GM19238 (cell line): ENCODE results near the gene SSBP3.

Experiments
- DNase-seq: peaks from one replicate; pipeline ENCODE4 v3.0.0; 2011; ENCODE audit warnings: low spot score; ENCODE audit not compliant: insufficient read length

Gene SSBP3

DNA sequence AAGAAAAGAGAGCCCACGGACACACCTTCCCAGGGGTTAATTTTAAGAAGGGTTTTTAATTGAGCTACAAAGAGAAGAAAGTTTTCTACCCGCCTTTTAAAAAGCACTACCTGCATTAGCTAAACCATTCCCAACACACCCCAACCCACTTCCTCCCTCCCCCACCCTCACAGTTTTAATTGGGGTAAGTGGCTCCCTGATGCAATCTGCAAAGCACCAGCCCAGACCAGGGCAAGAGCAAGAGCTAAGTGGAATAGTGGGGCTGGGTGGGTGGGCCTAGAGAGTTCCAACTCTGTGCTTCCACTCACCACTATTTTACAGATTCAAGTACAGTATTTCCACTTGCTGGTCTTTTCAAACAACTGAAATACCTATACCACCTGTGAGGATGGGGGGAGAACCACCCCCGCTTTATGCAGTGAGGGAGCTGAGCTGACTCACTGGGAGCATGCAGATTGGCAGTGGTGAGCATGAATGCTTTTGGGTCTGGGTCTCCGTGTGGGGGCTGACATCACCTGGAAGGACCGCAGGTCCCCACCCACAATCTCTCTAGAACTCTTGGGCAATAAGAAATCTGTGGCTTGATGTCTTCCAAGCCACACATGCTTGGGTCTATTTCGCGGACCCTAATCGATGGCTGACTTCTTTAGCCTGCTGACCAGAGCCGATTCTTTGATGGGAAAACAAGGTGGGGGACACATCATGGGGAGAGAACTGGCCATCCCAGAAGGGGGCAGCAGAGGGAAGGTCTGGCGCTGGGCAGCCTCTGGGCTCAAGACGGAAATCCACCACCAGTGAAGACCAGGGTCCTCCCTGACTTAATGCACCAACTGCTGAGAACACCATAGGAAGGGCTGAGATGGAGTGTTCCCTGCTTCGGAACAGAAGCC is 95.5 kb downstream of the SSBP3 start:
- DNase-seq = no peak

- no peak for DNase-seq
These were observed 96.4 kb downstream of the SSBP3 start for GRCh38 chr1:54309631-54310366.

DNA sequence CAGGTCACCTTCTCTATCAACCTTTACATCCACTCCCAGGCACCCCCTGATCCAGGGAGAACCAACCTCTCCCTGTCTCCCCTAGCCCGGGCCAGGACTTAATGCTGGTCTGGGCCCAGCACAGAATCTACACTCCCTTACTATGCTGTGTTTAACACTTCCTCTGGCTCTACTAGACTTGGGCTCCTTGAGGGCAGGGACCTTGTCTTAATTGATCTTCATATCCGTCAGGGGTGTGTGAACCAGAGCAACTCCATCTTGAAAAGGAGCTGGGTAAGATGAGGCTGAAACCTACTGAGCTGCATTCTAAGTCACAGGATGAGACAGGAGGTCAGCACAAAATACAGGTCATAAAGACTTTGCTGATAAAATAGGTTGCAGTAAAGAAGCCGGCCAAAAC is 98.9 kb downstream of the SSBP3 start:
- no peak for DNase-seq

GRCh38 chr1:54305906-54306514 is 100.2 kb downstream of the SSBP3 start:
- DNase-seq = no peak

DNA sequence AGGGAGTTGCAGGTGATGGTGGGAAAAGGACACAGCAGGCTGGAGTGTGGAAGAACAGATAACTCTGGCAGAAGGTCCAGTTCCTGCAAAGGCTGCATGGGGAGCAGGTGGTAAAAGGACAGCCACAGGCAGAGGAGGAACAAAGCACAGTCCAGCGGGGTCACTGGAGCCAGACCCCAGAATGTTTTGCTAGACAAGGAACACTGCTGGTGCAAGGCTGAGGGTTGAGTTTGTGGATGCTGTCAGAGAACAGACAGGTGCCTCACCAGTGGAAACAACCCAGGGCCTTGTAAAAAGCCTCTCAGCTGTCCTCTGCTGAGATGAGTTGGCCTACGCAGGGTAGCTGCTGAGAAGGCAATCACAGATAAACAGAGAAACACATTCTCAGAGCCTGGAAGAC is 101.7 kb downstream of the SSBP3 start:
- no peak for DNase-seq

DNA sequence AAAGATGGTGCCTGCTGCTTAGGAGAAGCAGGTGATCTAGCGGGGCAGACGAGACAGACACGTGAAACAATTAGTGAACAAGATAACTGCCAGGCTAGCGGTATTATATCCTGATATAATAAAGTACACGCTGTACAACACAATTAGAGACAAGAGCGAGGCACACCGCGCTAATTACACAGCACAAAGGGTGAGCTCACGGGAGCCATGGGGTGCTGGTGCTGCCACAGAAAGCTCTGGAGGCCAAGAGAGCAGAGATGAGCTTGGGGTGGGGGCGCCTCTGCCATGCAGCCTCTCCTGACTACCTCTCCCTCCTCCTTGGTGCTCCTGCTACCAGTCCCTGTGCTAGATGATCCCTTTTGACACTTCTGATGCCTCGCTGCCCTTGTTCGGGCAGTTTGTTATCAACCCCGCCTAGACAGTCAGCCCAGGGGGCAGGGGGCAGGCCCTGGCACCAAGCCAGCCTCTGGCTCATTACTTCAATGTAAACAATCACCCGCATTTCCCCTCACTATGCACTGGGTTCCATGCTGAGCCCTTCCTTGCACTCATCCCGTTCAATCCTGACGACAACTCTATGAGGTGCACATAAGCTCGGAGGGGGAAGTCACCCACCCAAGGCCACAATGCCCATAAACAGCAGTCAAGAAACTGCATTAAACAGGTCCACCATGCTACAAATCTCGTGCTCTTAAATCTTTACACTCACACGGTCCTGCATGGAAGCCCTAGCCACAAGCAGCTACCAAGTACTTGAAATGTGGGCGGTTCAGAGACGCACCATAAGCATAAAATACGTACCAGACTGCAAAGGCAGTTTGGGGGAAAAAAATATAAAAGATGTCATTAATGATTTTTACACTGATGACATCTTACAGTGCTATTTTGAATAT is 103.0 kb downstream of the SSBP3 start:
- DNase-seq = no peak

GRCh38 chr1:54302549-54302948 is 103.6 kb downstream of the SSBP3 start:
- no peak for DNase-seq

DNA sequence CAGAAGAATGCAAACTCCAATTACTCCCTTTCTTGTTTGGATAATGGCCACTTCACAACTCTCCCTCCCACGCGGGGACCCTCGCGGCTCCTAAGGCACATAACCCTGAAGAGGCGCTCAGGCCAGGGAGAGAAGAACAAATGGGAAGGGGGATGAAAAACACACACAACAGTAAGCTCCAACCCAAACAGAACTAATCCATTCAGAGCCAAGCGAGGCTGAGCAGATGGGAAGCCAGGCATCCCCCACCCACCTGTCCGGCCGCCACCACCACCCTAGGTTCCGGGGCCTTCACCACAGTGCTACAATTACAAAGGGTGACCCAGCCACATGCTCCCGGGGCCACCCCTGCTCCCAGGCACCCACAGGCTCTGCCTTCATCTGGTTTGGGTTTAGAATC is 104.7 kb downstream of the SSBP3 start:
- no peak for DNase-seq

DNA sequence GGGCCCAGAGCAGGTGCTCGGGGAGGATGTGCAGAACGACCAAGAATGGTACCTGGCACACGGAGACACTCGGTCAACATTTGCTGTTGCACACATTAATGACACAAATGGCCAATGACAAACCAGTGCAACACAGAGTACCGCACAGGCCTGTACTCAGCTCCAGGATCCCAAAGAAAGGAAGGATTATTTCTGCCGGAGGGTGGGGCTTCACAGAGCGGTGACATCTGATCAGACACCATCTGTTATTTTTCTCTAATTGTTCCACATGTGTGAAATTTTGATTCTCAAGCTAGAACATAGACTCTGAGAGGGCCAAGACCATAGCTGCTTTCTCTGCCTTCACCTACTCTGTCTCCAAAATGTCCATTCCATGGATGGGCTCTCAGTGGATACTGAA is 105.8 kb downstream of the SSBP3 start:
- no peak for DNase-seq

GRCh38 chr1:54299037-54299436 is 107.2 kb downstream of the SSBP3 start:
- no peak for DNase-seq

DNA sequence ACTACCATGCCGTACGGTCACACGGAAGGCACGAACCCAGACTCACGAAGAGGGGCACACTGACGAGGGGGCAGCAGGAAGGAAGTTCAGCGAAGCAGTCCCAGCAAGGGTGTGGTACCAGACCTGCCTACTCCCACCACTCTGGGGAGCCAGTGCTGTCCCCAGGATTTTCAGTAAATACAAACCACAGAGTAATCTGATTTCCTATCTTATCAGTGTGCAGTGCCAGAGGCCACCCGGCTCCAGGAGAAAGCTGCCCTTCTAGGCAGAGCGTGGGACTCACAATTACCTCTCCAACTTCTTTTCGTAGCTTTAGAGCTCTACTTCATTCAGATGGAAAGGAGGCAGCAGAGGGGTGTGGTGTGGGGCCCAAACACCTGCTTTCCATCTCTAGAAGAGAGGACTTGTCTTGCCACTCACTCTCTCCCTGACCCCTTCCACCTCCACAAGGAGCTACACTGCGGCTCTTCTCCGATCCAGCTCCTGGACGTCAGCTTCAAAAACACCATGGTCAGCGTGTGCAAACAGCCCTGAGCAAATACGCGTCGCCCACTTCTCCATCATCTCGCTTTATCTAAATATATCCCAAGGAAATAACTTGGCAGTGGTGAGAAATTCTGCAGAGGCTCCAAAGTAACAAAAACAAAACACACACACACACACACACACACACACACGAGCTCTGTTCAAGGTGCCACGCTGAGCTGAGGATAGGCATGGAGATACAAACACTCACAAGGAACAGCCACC is 107.7 kb downstream of the SSBP3 start:
- DNase-seq = no peak

GRCh38 chr1:54297596-54298283 is 108.5 kb downstream of the SSBP3 start:
- no peak for DNase-seq

DNA sequence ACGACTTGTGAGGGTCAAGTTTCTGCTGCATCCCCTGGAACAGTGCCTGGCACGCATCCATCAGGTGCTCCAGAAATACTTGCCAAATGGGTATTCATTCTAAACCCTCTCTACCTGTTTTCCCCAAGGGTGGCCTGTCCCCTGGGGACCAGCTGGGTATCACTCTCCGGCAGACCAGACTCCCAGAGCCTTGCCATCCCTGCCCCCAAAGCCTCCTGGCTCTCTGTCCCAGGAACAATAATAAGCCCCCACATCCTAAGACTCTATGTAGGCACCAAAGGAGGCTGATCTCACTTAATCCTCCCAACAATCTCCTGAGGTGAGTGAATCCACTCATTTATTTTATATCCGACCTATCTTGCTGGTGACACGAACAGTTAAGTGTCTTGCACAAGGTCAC is 109.5 kb downstream of the SSBP3 start:
- no peak for DNase-seq

DNA sequence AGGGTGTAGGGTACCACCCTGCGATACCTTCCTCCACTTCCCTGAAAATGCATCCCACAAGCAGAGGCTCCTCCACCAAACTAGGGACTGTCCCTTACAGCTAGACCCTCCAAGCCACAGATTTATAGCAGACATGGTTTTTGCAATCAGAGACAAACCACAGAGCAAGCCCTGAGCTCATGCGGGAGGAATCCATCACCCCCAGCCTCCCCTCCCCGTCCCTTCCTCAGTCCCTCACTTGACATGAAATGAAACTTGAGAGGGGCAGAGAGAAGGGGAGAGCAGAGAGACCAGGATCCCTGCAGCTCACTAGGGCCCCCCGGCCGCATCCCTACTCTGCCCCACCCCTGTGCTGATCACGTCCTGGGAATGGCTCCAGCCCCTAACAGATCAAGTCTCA is 111.3 kb downstream of the SSBP3 start:
- no peak for DNase-seq

- no peak for DNase-seq
These were observed 113.9 kb downstream of the SSBP3 start for GRCh38 chr1:54292002-54292911.

DNA sequence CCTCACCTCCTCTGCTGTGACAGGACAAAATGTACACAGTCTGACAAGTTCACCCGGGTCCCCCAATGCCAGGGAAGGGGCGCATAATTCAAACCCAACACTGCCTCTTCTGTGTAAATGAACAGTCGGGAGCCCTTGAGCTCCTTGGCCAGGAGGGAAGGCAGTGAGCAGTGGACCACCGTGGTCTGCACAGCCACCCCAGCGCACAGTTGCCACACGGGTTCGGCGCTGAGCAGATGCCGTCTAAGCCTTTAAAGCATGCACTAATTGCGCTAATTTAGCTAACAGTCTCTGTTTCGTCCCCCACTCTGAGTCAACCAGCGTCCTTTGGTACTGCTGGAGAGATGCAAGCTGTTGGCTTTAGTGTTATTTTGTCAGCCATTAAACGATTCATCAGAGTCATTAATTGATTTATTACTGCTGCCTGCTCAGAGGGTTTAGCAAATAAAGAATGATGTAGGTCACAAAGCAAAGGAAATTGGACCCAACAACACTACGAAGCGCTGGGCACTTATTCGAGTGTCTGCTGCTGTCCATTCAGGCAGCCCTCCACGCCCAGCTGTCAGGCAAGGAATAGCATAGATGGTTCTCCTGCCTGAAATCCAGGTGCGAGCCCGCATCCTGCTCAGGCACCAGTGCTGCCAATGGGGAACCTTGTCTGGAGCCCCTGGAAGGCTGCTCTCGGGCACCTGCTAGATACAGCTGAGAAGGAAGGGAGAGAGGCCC is 114.8 kb downstream of the SSBP3 start:
- no peak for DNase-seq

DNA sequence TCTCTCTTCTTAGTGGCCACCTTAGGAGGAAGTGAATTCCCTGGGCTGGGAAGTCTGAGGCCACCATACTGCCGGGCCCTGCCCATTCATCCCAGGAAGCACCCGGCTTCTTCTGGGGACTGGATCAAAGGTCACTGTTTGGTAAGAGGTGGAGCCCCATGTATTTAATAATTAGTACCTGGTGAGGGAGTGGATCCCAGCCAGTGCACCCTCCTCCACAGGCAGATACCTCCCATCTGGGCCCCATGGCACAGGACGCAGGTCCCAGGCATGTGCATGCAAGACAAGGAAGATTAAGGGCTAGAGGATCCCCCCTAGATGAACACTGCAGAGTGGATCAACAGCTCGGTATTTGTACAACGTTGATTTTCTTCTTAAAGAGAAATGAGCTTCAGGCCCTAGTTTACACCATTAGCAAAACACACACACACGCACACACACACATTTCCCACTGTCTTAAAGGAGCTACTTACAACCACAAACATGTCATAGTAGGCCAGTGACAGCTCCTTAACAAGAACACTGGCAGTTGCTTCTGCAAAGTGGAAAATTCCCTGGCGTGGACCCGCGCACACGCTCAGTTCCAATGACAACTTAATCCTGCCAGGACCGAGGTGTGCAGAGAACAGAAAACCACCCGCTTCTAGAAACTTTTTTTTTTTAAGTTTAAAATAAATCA is 115.5 kb downstream of the SSBP3 start:
- no peak for DNase-seq
